Panc1 (cell line): ENCODE results near the gene CD22. TPM values are rescaled to one million over a fixed set of nuclear protein-coding genes. Genes with fewer than 3 reads are reported as not detected.

Source experiments
- ATAC-seq: fragments of 200-7000 bp; cut with Tn5 transposase; 2 replicates; pipeline ENCODE4 v1.9.1; 2020; ENCODE audit warnings: mild to moderate bottlenecking, moderate library complexity
- BruUV-seq: library from RNA; stranded (reverse); fragments of 400-500 nt; replicated peaks from 2 replicates; lab custom pipeline; 2021; lab: Mats Ljungman, UMichigan
- CTCF ChIA-PET: fragments of 300-600 bp; sonication (Branson Sonifier 250); formaldehyde crosslinking; loops from one replicate; lab custom pipeline; 2022; ENCODE audit warnings: antibody characterized with exemption; lab: Charles Lee
- POLR2A ChIA-PET: fragments of 300-600 bp; sonication (Branson Sonifier 250); formaldehyde crosslinking; loops from one replicate; lab custom pipeline; 2022; ENCODE audit warnings: antibody characterized with exemption; lab: Charles Lee
- DNase-seq: peaks from one replicate; pipeline ENCODE4 v3.0.0-alpha.2; 2010; ENCODE audit warnings: low read depth, low spot score
- H3K27ac ChIP-seq: 2 replicates; pipeline ENCODE4 v1.5.1; 2011; ENCODE audit warnings: mild to moderate bottlenecking, low read length, inconsistent platforms
- H3K27me3 ChIP-seq: fragments of 200-500 bp; sonication (Bioruptor generic); 2 replicates; pipeline ENCODE4 v1.6.0; 2014; ENCODE audit warnings: low read length, inconsistent platforms; ENCODE audit not compliant: control insufficient read depth, insufficient read depth
- H3K36me3 ChIP-seq: fragments of 200-500 bp; sonication (Bioruptor generic); 2 replicates; pipeline ENCODE4 v1.5.1; 2014; ENCODE audit warnings: inconsistent platforms, mild to moderate bottlenecking, low read length, moderate library complexity; ENCODE audit not compliant: control insufficient read depth, insufficient read depth
- H3K4me1 ChIP-seq: 2 replicates; pipeline ENCODE4 v1.5.1; 2011; ENCODE audit warnings: inconsistent platforms, mild to moderate bottlenecking, low read length, moderate library complexity; ENCODE audit not compliant: control insufficient read depth, insufficient read depth
- H3K4me3 ChIP-seq, 2 experiments: 2 replicates each; pipeline ENCODE4 v1.5.1; 2011 to 2012; ENCODE audit warnings: low read depth in 2 of 2, low read length in 2 of 2, mild to moderate bottlenecking in 2 of 2, inconsistent platforms in 1 of 2, moderate library complexity in 1 of 2
- H3K9me3 ChIP-seq: fragments of 200-500 bp; sonication (Bioruptor generic); 2 replicates; pipeline ENCODE4 v1.5.1; 2014; ENCODE audit warnings: low read depth, mild to moderate bottlenecking, inconsistent platforms, low read length, moderate library complexity; ENCODE audit not compliant: control insufficient read depth, insufficient read depth
- POLR2AphosphoS5 ChIP-seq: IDR thresholded peaks from 2 replicates; pipeline ENCODE4 v1.6.1; 2012; ENCODE audit warnings: mild to moderate bottlenecking, low read depth, low read length, moderate library complexity
- SIN3A ChIP-seq: IDR thresholded peaks from 2 replicates; pipeline ENCODE4 v1.6.1; 2012; ENCODE audit warnings: low read depth, mild to moderate bottlenecking, low read length, moderate library complexity, borderline replicate concordance; ENCODE audit not compliant: insufficient read depth
- TCF7L2 ChIP-seq: IDR thresholded peaks from 2 replicates; pipeline ENCODE4 v1.6.1; 2011; ENCODE audit warnings: mild to moderate bottlenecking, low read depth, low read length, inconsistent platforms
- in situ Hi-C: cut with HindIII; loops from 2 replicates; pipeline ENCODE4 v1.10.0; 2016; ENCODE audit warnings: low sequenced_read_pairs, low pct_unique_long_range_greater_than_20kb
- intact Hi-C: fragments of 100-400 bp; cut with micrococcal nuclease; formaldehyde crosslinking; loops from one replicate; pipeline ENCODE4 v1.10.0; 2022; ENCODE audit not compliant: unreplicated experiment
- microRNA-seq: library from miRNA; unstranded; fragments of <30 nt; microRNA quantifications from one replicate; pipeline ENCODE4 v1.1.0, GENCODE V29; 2020; ENCODE audit not compliant: unreplicated experiment
- total RNA-seq: library from RNA; stranded (reverse); gene quantifications from one replicate; pipeline ENCODE4 v1.2.1, GENCODE V29; 2021; ENCODE audit not compliant: unreplicated experiment
- TF ChIP-seq, protein P1 (sequence below): fragments of 450-650 bp; IDR thresholded peaks from 2 replicates; pipeline ENCODE4 v1.5.1; 2017; ENCODE audit warnings: mild to moderate bottlenecking
- TF ChIP-seq, protein P2 (sequence below), 2 experiments: IDR thresholded peaks; 2 replicates each; pipeline ENCODE4 v1.6.1; 2011 to 2012; ENCODE audit warnings: low read depth in 2 of 2, control low read depth in 1 of 2, low read length in 1 of 2, mild to moderate bottlenecking in 1 of 2, moderate library complexity in 1 of 2; ENCODE audit not compliant: insufficient read depth in 1 of 2

Gene CD22
- total RNA-seq, 1 experiment from 2014 or later: 0.74 TPM

DNA sequence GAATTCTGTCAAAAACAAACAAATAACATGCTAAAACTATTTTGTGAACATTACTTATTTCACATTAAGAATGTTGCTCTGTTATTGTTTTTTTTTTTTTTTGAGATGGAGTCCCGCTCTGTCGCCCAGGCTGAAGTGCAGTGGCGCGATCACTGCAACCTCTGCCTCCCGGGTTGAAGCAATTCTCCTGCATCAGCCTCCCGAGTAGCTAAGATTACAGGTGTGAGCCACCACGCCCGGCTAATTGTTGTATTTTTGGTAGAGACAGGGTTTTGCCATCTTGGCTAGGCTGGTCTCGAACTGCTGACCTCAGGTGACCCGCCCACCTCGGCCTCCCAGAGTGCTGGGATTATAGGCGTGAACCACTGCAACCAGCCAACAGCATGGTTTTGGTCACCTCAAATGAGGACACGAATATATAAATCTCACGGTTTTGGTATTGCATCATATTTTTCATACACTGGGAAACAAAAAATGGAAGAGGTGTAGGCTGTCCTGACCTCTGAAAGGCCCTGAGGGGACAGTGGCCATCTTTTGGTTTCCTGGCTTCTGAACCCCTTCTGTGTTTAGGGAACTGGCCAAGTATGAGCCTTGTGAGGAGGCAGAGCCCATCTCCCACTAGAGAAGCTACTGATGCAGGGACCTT lies 67.4 kb downstream of the CD22 start:
- H3K4me1 ChIP-seq: no peaks in the 10 kb centered on the region
- H3K27ac ChIP-seq: no peak overlapping the region
- TF ChIP-seq, protein P1, sequence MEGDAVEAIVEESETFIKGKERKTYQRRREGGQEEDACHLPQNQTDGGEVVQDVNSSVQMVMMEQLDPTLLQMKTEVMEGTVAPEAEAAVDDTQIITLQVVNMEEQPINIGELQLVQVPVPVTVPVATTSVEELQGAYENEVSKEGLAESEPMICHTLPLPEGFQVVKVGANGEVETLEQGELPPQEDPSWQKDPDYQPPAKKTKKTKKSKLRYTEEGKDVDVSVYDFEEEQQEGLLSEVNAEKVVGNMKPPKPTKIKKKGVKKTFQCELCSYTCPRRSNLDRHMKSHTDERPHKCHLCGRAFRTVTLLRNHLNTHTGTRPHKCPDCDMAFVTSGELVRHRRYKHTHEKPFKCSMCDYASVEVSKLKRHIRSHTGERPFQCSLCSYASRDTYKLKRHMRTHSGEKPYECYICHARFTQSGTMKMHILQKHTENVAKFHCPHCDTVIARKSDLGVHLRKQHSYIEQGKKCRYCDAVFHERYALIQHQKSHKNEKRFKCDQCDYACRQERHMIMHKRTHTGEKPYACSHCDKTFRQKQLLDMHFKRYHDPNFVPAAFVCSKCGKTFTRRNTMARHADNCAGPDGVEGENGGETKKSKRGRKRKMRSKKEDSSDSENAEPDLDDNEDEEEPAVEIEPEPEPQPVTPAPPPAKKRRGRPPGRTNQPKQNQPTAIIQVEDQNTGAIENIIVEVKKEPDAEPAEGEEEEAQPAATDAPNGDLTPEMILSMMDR: no peak
- no peak for TF ChIP-seq POLR2AphosphoS5
- no peak for TF ChIP-seq SIN3A
- TF ChIP-seq TCF7L2: no peak
- TF ChIP-seq, protein P2, sequence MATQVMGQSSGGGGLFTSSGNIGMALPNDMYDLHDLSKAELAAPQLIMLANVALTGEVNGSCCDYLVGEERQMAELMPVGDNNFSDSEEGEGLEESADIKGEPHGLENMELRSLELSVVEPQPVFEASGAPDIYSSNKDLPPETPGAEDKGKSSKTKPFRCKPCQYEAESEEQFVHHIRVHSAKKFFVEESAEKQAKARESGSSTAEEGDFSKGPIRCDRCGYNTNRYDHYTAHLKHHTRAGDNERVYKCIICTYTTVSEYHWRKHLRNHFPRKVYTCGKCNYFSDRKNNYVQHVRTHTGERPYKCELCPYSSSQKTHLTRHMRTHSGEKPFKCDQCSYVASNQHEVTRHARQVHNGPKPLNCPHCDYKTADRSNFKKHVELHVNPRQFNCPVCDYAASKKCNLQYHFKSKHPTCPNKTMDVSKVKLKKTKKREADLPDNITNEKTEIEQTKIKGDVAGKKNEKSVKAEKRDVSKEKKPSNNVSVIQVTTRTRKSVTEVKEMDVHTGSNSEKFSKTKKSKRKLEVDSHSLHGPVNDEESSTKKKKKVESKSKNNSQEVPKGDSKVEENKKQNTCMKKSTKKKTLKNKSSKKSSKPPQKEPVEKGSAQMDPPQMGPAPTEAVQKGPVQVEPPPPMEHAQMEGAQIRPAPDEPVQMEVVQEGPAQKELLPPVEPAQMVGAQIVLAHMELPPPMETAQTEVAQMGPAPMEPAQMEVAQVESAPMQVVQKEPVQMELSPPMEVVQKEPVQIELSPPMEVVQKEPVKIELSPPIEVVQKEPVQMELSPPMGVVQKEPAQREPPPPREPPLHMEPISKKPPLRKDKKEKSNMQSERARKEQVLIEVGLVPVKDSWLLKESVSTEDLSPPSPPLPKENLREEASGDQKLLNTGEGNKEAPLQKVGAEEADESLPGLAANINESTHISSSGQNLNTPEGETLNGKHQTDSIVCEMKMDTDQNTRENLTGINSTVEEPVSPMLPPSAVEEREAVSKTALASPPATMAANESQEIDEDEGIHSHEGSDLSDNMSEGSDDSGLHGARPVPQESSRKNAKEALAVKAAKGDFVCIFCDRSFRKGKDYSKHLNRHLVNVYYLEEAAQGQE (IDR thresholded peaks at IDR 0.05; ENCODE audit: insufficient read depth in 1 of 2, low read depth in 2 of 2, low read length in 1 of 2): no peak
- DNase-seq (no peak), ATAC-seq (no peak)
- H3K36me3 ChIP-seq: no peaks in the 10 kb centered on the region
- BruUV-seq: no TSS peak
- ChIA-PET CTCF (interaction anchor here (0.7 kb wide), 1 partner anchor 108 kb away, joined by 3 read pairs; no protein-coding TSS in a partner anchor), POLR2A (no interaction called here)
- H3K27me3 ChIP-seq: no peaks in the 10 kb centered on the region
- no peak overlapping the region for H3K4me3 ChIP-seq
- intact Hi-C loops (no loop called here), in situ Hi-C loops (no loop called here)
- no peaks in the 10 kb centered on the region for H3K9me3 ChIP-seq

Small RNA genes within 50 kb of the gene (microRNA-seq; reads per million reads assigned to microRNA genes)
- gene MIR5196: not detected

Other genes with a start within 250 kb of the CD22 start
- not detected for gene FXYD3, start 213.4 kb upstream of the CD22 start, total RNA-seq
- 0.18 TPM for gene LGI4, start 194.1 kb upstream of the CD22 start, total RNA-seq
- gene FXYD1, start 190.4 kb upstream of the CD22 start, total RNA-seq: not detected
- gene FXYD7, start 185.9 kb upstream of the CD22 start, total RNA-seq: not detected
- gene FXYD5, start 174.5 kb upstream of the CD22 start, total RNA-seq: 33.6 TPM
- gene FAM187B, start 100.4 kb upstream of the CD22 start, total RNA-seq: not detected
- gene LSR, start 80.2 kb upstream of the CD22 start, total RNA-seq: 64.7 TPM
- 121 TPM for gene USF2, start 60.2 kb upstream of the CD22 start, total RNA-seq
- gene HAMP, start 46.7 kb upstream of the CD22 start, total RNA-seq: 0.31 TPM
- gene MAG, start 37.0 kb upstream of the CD22 start, total RNA-seq: not detected
- gene FFAR1, start 18.7 kb downstream of the CD22 start, total RNA-seq: not detected
- not detected for gene FFAR3, start 29.3 kb downstream of the CD22 start, total RNA-seq
- not detected for gene GPR42, start 41.9 kb downstream of the CD22 start, total RNA-seq
- not detected for gene FFAR2, start 119.1 kb downstream of the CD22 start, total RNA-seq
- gene KRTDAP, start 161.3 kb downstream of the CD22 start, total RNA-seq: not detected
- 5.6 TPM for gene DMKN, start 184.5 kb downstream of the CD22 start, total RNA-seq
- 0.39 TPM for gene SBSN, start 199.1 kb downstream of the CD22 start, total RNA-seq
- gene GAPDHS, start 204.3 kb downstream of the CD22 start, total RNA-seq: not detected
- 157 TPM for gene TMEM147, start 216.4 kb downstream of the CD22 start, total RNA-seq
- not detected for gene ATP4A, start 234.5 kb downstream of the CD22 start, total RNA-seq